ENCODE data around the gene LHX3.

- TF ChIP-seq CTCF (IDR thresholded peaks at IDR 0.05), result no peak
- no peak for TF ChIP-seq JUN (IDR thresholded peaks at IDR 0.05)
- no peak for TF ChIP-seq EP300 (IDR thresholded peaks at IDR 0.05)
- no peak for TF ChIP-seq RARB (CRISPR knock-in tag; IDR thresholded peaks at IDR 0.05)
- TF ChIP-seq ESRRA (IDR thresholded peaks at IDR 0.05; ENCODE audit: borderline replicate concordance, low read length), result no peak
- TF ChIP-seq CBX8 (IDR thresholded peaks at IDR 0.05), result no peak
- TF ChIP-seq REST (IDR thresholded peaks at IDR 0.05), result no peak
- TF ChIP-seq CHD4 (IDR thresholded peaks at IDR 0.05; ENCODE audit: borderline replicate concordance), result no peak
- TF ChIP-seq RAD21 (conservative IDR thresholded peaks at IDR 0.05 in 1 of 2, IDR thresholded peaks at IDR 0.05 in 1 of 2), result no peak
- TF ChIP-seq FOSL2 (IDR thresholded peaks at IDR 0.05), result no peak
- no peak for TF ChIP-seq FOSL2 (CRISPR knock-in tag; IDR thresholded peaks at IDR 0.05)
Observed at GRCh38 chr9:136163248-136163850, 41.6 kb downstream of the LHX3 start.
